Psoas muscle (tissue), 8 donors: Measurements from ENCODE around the gene RTN4R. TPM values are rescaled to one million over a fixed set of nuclear protein-coding genes. Genes with fewer than 3 reads are reported as not detected.

Source experiments
- ATAC-seq, 4 donors: fragments of 200-7000 bp; cut with Tn5 transposase; one replicate each; pipeline ENCODE4 v1.9.1; 2020; ENCODE audit warnings: moderate library complexity in 3 of 4, mild to moderate bottlenecking in 2 of 4
- DNase-seq, 2 donors: peaks; one replicate each; pipeline ENCODE4 v3.0.0-alpha.2; 2020
- H3K27ac ChIP-seq: fragments of 200-600 bp; one replicate; pipeline ENCODE4 v1.8.0; 2022
- H3K27me3 ChIP-seq, 3 donors: fragments of 200-600 bp in 1 of 3; one replicate each; pipeline versions ENCODE4 v1.6.1 to v1.8.0; 2013 to 2022; ENCODE audit warnings: low read length in 2 of 3, mild to moderate bottlenecking in 2 of 3, moderate library complexity in 1 of 3; ENCODE audit not compliant: insufficient read depth in 3 of 3
- H3K36me3 ChIP-seq, 2 donors: fragments of 200-600 bp in 1 of 2; one replicate each; pipeline versions ENCODE4 v1.6.1 to v1.8.0; 2013 to 2022; ENCODE audit warnings: low read depth in 1 of 2, mild to moderate bottlenecking in 1 of 2, moderate library complexity in 1 of 2; ENCODE audit not compliant: insufficient read depth in 1 of 2
- H3K4me1 ChIP-seq: fragments of 200-600 bp; one replicate; pipeline ENCODE4 v1.8.0; 2022
- H3K4me3 ChIP-seq: fragments of 200-600 bp; one replicate; pipeline ENCODE4 v1.8.0; 2022; ENCODE audit warnings: mild to moderate bottlenecking
- H3K9me3 ChIP-seq: fragments of 200-600 bp; one replicate; pipeline ENCODE4 v1.8.0; 2022
- WGBS, 3 donors: extraction: QIAGEN DNeasy Blood & Tissue Kit; methylation state at CpG; one replicate each; pipeline versions ENCODE4 v1.1.6 to v1.1.7; 2013; 5-methylcytosine and 5-hydroxymethylcytosine counted together
- intact Hi-C, 2 donors: fragments of 100-400 bp; cut with DNase I; formaldehyde crosslinking; loops; one replicate each; pipeline versions ENCODE4 v1.11.0 to v1.14.2; 2022
- polyA plus RNA-seq, 3 donors: library from polyadenylated mRNA; stranded (reverse); fragments of 200-250 nt; gene quantifications; one replicate each; pipeline ENCODE4 v1.2.3, GENCODE V29; 2013
- total RNA-seq, 4 donors: library from RNA; stranded (reverse); fragmentation: NEBNext Ultra II Directional in 2 of 4; extraction: Animal tissue kit (Norgen Biotek cat#: 25700) in 2 of 4; gene quantifications; one replicate each; pipeline versions ENCODE4 v1.2.1 to v1.2.4, GENCODE V29; 2021 to 2023
- TF ChIP-seq, protein P1 (sequence below): fragments of 200-600 bp; IDR thresholded peaks from one replicate; pipeline ENCODE4 v1.8.0; 2022; ENCODE audit warnings: antibody characterized with exemption
- donor health status: healthy with polysubstance abuse.
- donor health status: DM: no; HTN: no; CAD: no; lungs with moderate emphysema.
- donor health status: Bipolar disorder and iron deficiency.
- donor health status: healthy.
- donor health status: DM: yes; HTN: yes; CAD: no.
- donor health status: DM: no; HTN: no; CAD: no.
- donor health status: DM: no; HTN: no; CAD: no.
- donor health status: DM: yes; HTN: yes; CAD: no.

The RTN4R gene
- total and polyA plus RNA-seq, 7 donors, result 0.12 to 2.4 (median 0.36) TPM

DNA sequence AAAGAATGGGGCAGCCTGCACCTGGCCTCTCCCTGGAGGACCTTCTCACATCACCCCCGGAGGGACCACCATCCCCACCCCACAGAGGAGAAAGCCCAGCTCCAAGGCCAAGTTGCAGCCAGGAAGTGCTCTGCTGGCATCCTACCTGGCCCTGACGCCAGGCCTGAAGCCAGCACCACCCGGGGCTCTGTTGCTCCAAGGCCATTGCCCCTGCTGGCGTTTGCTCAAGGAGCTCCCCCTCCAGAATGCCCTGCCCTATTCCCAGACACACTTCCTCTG lies 10.2 kb downstream of the RTN4R start:
- 78 to 86% (median 84%) methylated on average over 4 of the region's 4 CpGs for whole genome bisulfite sequencing, 3 donors
- ATAC-seq (no peak), DNase-seq (no peak)
- Histone ChIP-seq H3K27ac (no peak overlapping the region), H3K4me3 (no peak overlapping the region), H3K27me3 (no peaks in the 10 kb centered on the region), H3K4me1 (no peaks in the 10 kb centered on the region), H3K9me3 (no peaks in the 10 kb centered on the region), H3K36me3 (no peaks in the 10 kb centered on the region)
- TF ChIP-seq, protein P1, sequence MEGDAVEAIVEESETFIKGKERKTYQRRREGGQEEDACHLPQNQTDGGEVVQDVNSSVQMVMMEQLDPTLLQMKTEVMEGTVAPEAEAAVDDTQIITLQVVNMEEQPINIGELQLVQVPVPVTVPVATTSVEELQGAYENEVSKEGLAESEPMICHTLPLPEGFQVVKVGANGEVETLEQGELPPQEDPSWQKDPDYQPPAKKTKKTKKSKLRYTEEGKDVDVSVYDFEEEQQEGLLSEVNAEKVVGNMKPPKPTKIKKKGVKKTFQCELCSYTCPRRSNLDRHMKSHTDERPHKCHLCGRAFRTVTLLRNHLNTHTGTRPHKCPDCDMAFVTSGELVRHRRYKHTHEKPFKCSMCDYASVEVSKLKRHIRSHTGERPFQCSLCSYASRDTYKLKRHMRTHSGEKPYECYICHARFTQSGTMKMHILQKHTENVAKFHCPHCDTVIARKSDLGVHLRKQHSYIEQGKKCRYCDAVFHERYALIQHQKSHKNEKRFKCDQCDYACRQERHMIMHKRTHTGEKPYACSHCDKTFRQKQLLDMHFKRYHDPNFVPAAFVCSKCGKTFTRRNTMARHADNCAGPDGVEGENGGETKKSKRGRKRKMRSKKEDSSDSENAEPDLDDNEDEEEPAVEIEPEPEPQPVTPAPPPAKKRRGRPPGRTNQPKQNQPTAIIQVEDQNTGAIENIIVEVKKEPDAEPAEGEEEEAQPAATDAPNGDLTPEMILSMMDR, result no peak
- intact Hi-C loops, result no loop called here

DNA sequence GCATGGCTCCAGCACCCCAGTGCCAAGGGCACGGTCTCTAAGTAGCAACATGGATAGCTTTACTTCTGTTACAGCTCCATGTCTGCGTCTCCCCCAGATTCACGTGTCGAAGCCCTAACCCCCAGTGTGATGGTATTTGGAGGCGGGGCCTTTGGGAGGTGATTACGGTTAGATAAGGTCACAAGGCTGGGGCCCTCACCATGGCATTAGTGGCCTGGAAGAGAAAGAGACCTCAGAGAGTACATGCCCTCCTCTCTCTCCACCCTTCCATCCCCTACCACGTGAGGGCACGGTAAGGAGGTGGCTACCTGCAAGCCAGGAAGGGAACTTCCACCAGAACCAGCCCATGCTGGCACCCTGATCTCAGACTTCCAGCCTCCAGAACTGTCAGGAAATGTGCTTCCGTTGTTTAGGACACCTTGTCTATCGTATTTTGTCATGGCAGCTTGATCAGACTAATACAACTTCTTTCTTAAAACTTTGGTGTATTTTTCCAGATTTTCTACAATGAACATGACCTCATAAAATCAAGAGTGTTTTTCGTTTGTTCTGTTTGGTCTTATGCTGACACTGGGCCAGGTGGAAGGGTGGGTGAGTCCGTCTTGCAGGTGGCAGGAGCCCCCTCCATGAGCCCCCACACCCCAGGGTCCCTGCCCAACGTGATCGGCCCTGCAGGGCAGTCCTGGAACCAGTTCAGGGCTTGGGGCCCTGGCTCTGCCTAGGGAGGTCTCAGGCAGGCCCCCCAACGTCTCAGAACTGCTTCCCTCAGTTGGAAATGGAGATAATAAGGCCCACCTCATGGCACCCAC lies 10.7 kb downstream of the RTN4R start:
- H3K27me3 ChIP-seq, result no peaks in the 10 kb centered on the region
- no peaks in the 10 kb centered on the region for H3K36me3 ChIP-seq
- no peak overlapping the region for H3K4me3 ChIP-seq
- WGBS, 3 donors, result 90 to 93% (median 91%) methylated on average over 15 of the region's 15 CpGs
- ATAC-seq, result no peak
- no peak for DNase-seq
- TF ChIP-seq, protein P1, result no peak
- no peaks in the 10 kb centered on the region for H3K9me3 ChIP-seq
- no peak overlapping the region for H3K27ac ChIP-seq
- H3K4me1 ChIP-seq, result no peaks in the 10 kb centered on the region
- intact Hi-C loops, result no loop called here

DNA sequence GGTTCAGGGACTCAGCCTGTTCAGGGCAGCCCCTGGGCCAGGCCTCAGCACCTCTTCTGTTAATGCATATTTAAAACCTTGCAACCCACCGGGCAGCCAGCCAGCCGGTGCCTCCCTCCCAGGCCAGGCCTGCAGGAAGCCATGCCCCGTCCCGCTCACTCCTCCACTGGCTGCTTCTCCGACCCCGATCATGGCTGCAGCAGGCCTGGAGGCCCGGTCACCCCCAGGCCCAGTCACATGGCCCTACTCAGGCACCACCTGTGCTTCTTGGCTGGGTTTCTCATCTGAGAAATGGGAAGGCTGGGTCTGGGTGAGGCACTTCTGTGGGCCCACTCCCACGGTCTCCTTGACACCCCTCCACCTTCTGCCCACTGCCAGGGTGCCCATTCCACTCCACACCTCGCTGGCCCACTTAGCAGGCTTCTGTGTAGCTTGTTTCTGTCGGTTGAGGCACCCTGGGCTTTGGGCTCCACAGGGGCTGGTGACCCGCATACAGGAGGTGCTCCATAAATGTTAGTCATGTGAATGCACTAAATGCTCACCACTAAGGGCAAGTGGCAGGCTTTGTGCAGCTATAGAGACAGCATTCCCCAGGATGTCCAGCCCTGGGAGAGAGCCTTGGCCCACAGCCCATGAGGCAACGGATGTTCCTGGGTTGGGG lies 11.4 kb downstream of the RTN4R start:
- 66 to 70% (median 68%) methylated on average over 12 of the region's 12 CpGs for WGBS, 3 donors
- Histone ChIP-seq H3K4me3 (no peak overlapping the region), H3K9me3 (no peaks in the 10 kb centered on the region), H3K36me3 (no peaks in the 10 kb centered on the region), H3K27ac (no peak overlapping the region), H3K27me3 (no peaks in the 10 kb centered on the region), H3K4me1 (no peaks in the 10 kb centered on the region)
- intact Hi-C loops, result no loop called here
- TF ChIP-seq, protein P1, result no peak
- no peak for DNase-seq
- no peak for ATAC-seq

DNA sequence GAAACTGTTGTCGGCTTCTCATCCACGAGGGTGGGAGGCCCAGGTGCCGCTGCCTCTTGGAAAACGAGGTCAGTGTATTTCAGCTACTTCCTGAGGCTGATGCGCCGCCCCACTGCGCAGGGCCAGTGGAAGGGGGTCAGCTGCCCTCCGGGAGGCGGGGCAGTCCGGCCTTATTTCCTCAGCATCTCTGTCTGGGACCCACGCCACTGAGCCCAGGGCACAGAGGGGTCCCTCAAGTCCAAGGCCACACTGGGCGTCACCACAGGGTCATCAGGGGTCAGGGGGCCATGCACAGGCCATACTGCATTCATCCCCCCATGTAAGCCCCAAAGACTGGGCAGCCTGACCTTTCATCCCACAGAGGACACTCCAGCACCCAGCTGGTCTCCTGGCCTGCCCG lies 12.1 kb downstream of the RTN4R start:
- intact Hi-C loops, result no loop called here

More for the DNA sequence above, 12.1 kb downstream of the RTN4R start:
- TF ChIP-seq, protein P1, result no peak
- Histone ChIP-seq H3K4me1 (no peaks in the 10 kb centered on the region), H3K36me3 (no peaks in the 10 kb centered on the region), H3K27ac (no peak overlapping the region), H3K27me3 (no peaks in the 10 kb centered on the region), H3K9me3 (no peaks in the 10 kb centered on the region), H3K4me3 (no peak overlapping the region)
- no peak for DNase-seq
- 92% methylated on average over 13 of the region's 13 CpGs for WGBS, 3 donors
- no peak for ATAC-seq
